NCI-H526 (cell line): ENCODE results near the gene GIMAP2.
"Not testable (repeated sequence)": the region's sequence is repeated elsewhere in the genome, so short reads cannot be mapped to it uniquely, and the experiment has no call there.

Source experiments
- DNase-seq, 2 experiments: peaks; one replicate each; lab custom pipeline; 2025; lab: John Stamatoyannopoulos, UW

Gene GIMAP2

DNA sequence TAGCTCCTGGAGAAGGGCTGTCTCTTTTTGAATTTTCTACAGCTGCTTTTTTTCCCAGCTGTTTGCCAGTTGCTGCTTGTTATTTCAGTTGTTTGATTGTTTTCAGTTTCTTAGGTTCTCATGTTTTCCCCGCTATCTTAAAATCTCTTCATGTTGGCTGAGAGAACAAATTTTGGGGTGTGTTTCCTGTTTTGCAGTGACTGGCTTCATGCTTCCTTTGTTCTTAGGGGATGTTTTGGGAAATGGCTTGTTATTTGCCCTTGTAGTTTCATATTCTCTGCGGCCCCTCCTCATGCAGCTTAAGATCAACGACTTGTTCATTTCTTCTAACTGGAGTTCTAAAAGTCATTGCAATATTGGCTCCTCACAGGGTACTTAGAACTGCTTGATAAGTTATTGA is 8.7 kb upstream of the GIMAP2 start:
- not testable (repeated sequence) for DNase-seq

GRCh38 chr7:150678601-150679000 is 6.9 kb upstream of the GIMAP2 start:
- DNase-seq = not testable (repeated sequence)

GRCh38 chr7:150680364-150680763 is 5.1 kb upstream of the GIMAP2 start:
- DNase-seq = not testable (repeated sequence)

- DNase-seq = no peak
These were observed 625 bp downstream of the GIMAP2 start for GRCh38 chr7:150686030-150686631.

GRCh38 chr7:150688630-150689029 is 3.1 kb downstream of the GIMAP2 start:
- no peak for DNase-seq

- DNase-seq = no peak
These were observed 10.1 kb downstream of the GIMAP2 start for GRCh38 chr7:150695654-150696053.

DNA sequence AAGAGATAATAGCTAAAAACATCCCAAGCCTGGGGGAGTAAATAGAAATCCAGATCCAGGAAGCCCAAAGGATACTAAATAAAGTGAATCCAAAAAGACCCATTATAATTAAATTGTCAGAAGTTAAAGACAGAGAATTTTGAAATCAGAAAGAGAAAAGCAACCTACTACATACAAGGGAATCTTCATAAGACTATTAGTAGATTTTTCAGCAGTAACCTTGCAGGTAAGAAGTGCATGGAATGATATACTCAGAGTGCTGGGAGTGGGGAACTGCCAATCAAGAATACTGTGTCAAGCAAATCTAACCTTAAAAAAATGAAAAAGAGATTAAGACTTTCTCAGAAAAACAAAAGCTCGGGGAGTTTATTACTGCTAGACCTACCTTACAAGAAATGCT is 17.7 kb downstream of the GIMAP2 start:
- no peak for DNase-seq

GRCh38 chr7:150715293-150715692 is 29.8 kb downstream of the GIMAP2 start:
- no peak for DNase-seq

DNA sequence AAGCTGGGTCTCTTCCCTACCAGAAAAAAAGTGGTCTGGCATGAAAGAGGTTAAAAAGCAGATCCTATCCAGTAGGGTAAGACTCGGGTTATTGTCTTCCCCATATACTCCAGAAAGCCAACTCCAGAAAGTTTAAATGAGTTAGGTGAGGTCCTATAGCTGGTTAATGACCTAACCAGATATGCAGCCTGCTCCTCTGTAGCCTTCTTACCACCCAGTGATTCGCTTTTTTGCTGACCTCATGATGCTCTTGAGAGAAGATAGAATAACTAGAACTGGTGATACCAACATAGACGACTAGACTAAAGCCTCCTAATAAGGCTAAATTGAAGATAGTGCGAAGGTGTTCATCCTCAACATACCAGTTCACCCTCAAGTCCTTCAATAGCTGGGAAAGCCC is 30.2 kb downstream of the GIMAP2 start:
- DNase-seq = no peak

GRCh38 chr7:150716368-150716767 is 30.9 kb downstream of the GIMAP2 start, which contains the start of gene GIMAP1:
Gene GIMAP1 (plus strand): TSS chr7:150716613. CDS start chr7:150719048, 2,435 bp downstream.
- DNase-seq = no peak

DNA sequence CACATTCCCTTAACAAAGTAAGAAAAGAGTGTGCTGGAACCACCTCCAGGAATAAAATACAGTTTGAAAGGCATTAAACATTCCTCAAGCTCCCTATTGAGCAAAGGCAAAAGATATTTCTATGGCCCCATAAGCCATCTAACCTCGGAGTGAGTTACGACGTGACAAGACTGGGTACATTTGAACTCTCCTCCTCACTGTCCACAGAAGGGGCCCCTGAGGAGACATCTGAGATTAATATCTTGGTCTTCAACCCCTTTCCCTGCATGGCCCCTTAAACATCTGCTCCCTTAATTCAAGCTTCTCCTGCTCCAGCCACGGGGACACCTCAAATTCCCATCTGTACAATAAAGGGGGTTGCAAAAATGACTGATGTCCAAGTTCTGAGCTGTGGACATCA is 31.4 kb downstream of the GIMAP2 start:
- DNase-seq = no peak

- DNase-seq = no peak
These were observed 32.4 kb downstream of the GIMAP2 start for GRCh38 chr7:150717814-150718420.

DNA sequence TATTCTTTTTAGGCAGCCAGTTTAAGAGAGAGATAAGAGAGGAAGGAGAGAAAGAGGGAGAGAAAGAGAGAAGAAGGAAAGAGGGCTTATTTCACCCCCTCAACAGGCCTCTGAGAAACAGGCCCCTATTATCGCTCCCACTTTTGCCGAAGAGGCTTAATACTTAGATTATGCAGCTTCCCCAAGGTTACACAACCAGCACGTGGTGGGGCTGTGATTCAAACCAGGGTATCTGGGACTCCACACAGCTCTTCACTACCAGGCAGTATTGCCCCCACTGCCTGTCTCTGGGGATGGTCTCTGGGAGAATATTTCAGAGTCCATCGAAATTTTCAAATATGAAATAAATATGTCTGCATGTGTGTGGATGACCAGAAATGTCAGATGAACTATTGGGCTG is 33.9 kb downstream of the GIMAP2 start:
- DNase-seq = no peak

DNA sequence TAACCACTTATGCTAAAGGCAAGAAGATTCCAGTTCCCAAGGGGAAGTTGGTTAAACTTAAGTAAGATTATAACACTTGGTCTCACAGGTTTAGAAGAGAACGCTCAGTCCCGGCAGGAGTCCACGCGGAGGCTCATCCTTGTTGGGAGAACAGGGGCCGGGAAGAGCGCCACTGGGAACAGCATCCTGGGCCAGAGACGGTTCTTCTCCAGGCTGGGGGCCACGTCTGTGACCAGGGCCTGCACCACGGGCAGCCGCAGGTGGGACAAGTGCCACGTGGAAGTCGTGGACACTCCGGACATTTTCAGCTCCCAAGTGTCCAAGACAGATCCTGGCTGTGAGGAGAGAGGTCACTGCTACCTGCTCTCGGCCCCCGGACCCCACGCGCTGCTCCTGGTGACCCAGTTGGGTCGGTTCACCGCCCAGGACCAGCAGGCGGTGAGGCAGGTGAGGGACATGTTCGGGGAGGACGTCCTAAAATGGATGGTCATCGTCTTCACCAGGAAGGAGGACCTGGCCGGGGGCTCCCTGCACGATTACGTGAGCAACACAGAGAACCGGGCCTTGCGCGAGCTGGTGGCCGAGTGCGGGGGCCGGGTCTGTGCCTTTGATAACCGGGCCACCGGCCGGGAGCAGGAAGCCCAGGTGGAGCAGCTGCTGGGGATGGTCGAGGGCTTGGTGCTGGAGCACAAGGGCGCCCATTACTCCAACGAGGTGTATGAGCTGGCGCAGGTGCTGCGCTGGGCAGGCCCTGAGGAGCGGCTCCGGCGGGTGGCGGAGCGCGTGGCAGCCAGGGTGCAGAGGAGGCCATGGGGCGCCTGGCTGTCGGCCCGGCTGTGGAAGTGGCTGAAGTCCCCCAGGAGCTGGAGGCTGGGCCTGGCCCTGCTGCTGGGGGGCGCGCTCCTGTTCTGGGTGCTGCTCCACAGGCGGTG is 34.7 kb downstream of the GIMAP2 start:
- no peak for DNase-seq

DNA sequence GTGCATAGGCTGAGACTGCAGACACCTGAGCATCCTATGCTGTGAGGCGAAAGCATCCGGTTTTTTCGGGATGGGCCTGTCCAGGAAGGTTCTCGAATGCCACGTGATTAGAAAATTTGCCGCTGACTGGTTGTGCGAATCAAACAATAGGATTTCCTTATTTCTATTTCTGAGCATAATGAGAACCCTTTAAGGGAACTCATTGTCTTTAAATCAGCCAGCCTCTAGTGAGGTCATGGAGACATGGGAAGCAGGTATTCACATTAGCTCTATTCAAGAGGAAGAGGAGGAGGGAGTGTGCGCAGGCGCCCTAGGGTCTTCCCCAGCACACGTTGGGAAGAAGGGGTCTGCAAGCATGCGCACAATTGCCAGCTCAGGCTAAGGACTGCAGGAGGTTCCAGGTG is 36.5 kb downstream of the GIMAP2 start:
- DNase-seq = no peak

- DNase-seq = no peak
These were observed 37.0 kb downstream of the GIMAP2 start for GRCh38 chr7:150722431-150722931.

GRCh38 chr7:150723467-150723866 is 38.0 kb downstream of the GIMAP2 start:
- DNase-seq = no peak

DNA sequence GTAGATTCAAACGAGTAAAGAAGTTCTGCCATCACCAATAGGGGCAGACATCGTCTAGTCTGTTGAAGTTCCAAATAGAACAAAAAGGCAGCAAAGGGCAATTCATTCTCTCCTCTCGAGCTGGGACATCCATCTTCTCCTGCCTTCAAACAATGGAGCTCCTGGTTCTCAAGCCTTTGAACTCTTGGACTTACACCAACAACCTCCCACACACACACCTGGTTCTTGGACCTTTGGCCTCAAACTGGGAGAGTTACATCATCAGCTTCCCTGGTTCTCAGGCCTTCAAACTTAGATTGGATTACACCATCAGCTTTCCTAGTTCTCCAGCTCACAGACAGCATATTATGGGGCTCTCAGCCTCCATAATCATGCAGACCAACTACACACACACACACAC is 41.9 kb downstream of the GIMAP2 start:
- no peak for DNase-seq

DNA sequence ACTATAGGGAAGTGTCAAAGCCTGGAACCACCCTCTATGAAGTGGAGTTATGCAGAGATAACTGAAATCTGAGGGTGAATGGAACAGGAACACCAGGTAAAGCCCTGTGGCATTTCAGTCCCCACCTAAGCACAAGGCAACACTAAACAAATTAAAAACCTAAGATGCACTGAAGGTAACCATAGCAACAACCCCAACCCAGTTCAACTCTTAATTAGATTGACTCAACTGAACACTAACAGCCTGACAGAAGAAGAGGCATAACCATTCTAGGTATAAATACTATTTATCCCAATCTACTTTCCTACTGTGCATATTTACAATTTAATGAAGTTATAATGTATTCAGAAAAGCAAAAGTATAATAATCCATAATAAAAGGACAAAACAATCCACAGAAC is 42.5 kb downstream of the GIMAP2 start:
- no peak for DNase-seq

- no peak for DNase-seq
These were observed 43.1 kb downstream of the GIMAP2 start for GRCh38 chr7:150728609-150729008.

GRCh38 chr7:150731916-150732315 is 46.4 kb downstream of the GIMAP2 start:
- no peak for DNase-seq

DNA sequence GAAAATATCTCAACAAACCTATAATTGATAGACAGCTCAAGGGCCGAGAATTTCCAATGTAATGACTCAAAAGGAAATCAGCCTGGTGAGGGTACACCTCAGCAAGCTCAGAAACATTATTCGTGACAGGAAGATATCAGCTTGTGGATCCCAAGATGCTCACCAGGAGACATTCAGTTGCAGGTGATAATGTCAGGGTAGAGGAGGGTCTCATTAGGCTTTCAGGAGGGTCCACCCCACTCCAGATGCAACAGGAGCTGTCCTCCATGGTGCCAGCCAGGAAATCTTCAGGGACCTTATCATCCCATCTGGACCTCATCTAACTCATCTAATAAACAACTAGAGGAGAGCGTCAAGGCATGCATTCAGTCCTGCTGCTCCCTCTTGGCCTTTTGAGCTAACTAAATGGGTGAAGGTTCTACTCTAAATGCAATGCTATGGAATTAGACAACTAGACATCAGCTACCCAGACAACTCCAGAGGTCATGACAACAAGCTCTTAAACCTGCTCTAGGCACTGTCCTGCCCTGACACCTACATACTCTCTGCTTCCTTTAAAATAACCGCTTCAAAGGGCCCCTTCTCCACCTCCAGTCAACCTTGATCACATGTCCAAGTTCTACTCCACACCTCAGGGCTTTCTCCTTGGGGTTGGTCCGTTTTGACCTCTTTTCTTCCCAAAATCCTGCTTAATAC is 47.4 kb downstream of the GIMAP2 start:
- no peak for DNase-seq
